Breast epithelium (tissue), 3 donors: ENCODE results near the gene OR2D2.

Source experiments
- POLR2A ChIP-seq: fragments of 450-650 bp; IDR thresholded peaks from one replicate; pipeline ENCODE4 v1.6.1; 2016; ENCODE audit warnings: antibody characterized with exemption, mild to moderate bottlenecking, moderate library complexity
- POLR2AphosphoS5 ChIP-seq, 3 donors: sonication (generic); formaldehyde crosslinking; IDR thresholded peaks; one replicate each; pipeline ENCODE4 v1.6.1; 2017; ENCODE audit warnings: antibody characterized with exemption in 3 of 3
- TF ChIP-seq, protein P1 (sequence below), 3 donors: fragments of 450-650 bp; IDR thresholded peaks; one replicate each; pipeline ENCODE4 v1.5.1; 2016 to 2017; ENCODE audit warnings: antibody characterized with exemption in 3 of 3, mild to moderate bottlenecking in 3 of 3, moderate library complexity in 3 of 3

DNA sequence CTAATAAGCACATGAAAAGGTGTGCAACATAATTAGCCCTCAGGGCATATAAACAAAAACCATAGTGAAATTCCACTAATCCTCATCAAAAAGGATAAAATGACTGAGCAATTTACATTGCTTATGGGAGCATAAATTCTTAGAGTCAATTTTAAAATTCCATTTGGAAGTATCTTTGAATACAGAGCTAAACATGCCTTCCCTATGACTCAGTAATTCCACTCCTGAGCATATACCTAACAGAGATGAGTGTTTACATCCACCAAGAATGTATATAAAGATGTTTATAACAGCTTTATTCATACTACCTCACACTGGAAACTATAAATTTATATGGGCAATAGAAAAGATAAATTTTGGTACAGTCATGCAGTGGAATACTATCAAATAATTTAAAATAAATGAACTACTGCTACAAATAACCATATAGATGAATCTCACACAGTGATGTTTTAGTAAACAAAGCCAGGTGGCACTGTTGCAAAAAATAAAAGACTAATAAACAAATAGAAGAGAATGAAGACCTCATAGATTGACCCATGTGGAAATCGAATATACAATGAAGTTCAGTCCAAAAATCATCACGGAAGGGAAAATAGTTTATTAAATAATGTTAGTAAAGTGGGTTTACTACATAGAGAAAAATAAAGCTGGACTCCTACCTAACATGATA is 8.2 kb upstream of the OR2D2 start:
- TF ChIP-seq POLR2AphosphoS5 (IDR thresholded peaks at IDR 0.05) (no peak), POLR2A (no peak)
- TF ChIP-seq, protein P1, sequence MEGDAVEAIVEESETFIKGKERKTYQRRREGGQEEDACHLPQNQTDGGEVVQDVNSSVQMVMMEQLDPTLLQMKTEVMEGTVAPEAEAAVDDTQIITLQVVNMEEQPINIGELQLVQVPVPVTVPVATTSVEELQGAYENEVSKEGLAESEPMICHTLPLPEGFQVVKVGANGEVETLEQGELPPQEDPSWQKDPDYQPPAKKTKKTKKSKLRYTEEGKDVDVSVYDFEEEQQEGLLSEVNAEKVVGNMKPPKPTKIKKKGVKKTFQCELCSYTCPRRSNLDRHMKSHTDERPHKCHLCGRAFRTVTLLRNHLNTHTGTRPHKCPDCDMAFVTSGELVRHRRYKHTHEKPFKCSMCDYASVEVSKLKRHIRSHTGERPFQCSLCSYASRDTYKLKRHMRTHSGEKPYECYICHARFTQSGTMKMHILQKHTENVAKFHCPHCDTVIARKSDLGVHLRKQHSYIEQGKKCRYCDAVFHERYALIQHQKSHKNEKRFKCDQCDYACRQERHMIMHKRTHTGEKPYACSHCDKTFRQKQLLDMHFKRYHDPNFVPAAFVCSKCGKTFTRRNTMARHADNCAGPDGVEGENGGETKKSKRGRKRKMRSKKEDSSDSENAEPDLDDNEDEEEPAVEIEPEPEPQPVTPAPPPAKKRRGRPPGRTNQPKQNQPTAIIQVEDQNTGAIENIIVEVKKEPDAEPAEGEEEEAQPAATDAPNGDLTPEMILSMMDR (IDR thresholded peaks at IDR 0.05): no peak
